ENCODE data around the gene FAM240B.

GRCh38 chr9:38694676-38695075, 25.3 kb downstream of the FAM240B start:
- TF ChIP-seq CTCF (conservative IDR thresholded peaks at IDR 0.05) (no peak), EZH2 (IDR thresholded peaks at IDR 0.05; ENCODE audit: low read depth) (no peak)
